Muscle layer of colon (tissue), 2 donors: ENCODE data around the gene NEK9.
"Not testable (repeated sequence)": the region's sequence is repeated elsewhere in the genome, so short reads cannot be mapped to it uniquely, and the experiment has no call there.

ENCODE experiments used
- H3K27ac ChIP-seq: one replicate; pipeline ENCODE4 v1.7.0; 2013; ENCODE audit warnings: low read depth, mild to moderate bottlenecking, low read length, moderate library complexity
- H3K27me3 ChIP-seq, 2 donors: one replicate each; pipeline ENCODE4 v1.7.0; 2013; ENCODE audit warnings: low read length in 2 of 2, mild to moderate bottlenecking in 2 of 2; ENCODE audit not compliant: insufficient read depth in 2 of 2, control insufficient read depth in 1 of 2
- H3K36me3 ChIP-seq: one replicate; pipeline ENCODE4 v1.7.0; 2013; ENCODE audit warnings: mild to moderate bottlenecking, low read length; ENCODE audit not compliant: insufficient read depth
- H3K4me1 ChIP-seq: one replicate; pipeline ENCODE4 v1.7.0; 2013; ENCODE audit warnings: mild to moderate bottlenecking, low read length; ENCODE audit not compliant: insufficient read depth
- H3K4me3 ChIP-seq, 2 donors: one replicate each; pipeline ENCODE4 v1.7.0; 2013; ENCODE audit warnings: low read length in 2 of 2, low read depth in 1 of 2, mild to moderate bottlenecking in 1 of 2, moderate library complexity in 1 of 2
- H3K9ac ChIP-seq: one replicate; pipeline ENCODE4 v1.7.0; 2013; ENCODE audit warnings: low read length
- H3K9me3 ChIP-seq: one replicate; pipeline ENCODE4 v1.7.0; 2013; ENCODE audit warnings: mild to moderate bottlenecking, low read length
- donor health status: abdominal sarcoma.
- donor health status: Adenocarcinoma of cecum.

The NEK9 gene

DNA sequence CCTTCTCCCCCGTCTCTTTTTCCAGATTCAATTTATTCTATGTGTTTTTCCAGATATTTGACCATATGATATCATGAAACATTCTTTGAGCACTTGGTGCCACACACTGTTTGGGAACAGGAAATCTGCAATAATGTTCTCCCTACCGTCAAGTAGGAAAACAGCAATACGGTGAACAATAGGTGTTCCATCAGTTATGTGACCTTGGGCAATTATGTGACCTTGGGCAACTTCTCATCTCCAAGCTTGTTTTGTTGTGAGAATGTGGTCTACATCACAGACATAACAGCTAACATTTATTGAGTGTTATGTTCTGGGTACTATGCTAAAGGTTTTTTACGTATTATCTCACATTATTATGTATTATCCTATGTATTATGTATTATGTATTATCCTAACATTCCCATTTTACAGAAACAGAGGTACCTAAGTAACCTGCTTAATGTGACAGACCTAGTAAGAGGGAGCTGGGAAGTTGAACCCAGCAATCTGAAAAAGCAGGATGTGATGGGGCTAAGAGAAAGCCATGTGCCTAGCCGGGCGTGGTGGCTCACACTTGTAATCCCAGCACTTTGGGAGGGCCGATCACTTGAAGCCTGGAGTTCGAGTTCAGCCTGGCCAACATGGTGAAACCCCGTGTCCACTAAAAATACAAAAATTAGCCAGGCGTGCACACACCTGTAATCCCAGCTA, 1.2 kb upstream of the NEK9 start:
- Histone ChIP-seq H3K36me3 (no peaks in the 10 kb centered on the region), H3K27ac (peak overlapping the region; percentile 12), H3K9me3 (no peaks in the 10 kb centered on the region), H3K4me1 (peaks cover 20% of the 10 kb centered on the region), H3K27me3 (no peaks in the 10 kb centered on the region), H3K4me3 (peak overlapping the region in 1 of 2 donors; percentile 99), H3K9ac (peak overlapping the region; percentile 81)

DNA sequence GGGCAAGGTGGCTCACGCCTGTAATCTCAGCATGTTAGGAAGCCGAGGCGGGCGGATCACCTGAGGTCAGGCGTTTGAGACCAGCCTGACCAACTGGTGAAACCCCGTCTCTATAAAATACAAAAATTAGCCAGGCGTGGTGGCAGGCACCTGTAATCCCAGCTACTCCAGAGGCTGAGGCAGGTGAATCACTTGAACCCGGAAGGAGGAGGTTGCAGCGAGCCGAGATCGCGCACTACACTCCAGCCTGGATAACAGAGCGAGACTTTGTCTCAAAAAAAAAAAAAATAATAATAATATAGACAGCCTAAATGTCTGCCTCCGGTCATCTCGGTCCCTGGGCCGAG, 599 bp upstream of the NEK9 start:
- peak overlapping the region; percentile 81 for H3K9ac ChIP-seq
- H3K4me1 ChIP-seq: peaks cover 20% of the 10 kb centered on the region
- H3K36me3 ChIP-seq, H3K27me3 ChIP-seq, H3K9me3 ChIP-seq: not testable (repeated sequence)
- peak overlapping the region; percentile 93 for H3K27ac ChIP-seq
- peak overlapping the region; percentile 83 to 99 for H3K4me3 ChIP-seq

DNA sequence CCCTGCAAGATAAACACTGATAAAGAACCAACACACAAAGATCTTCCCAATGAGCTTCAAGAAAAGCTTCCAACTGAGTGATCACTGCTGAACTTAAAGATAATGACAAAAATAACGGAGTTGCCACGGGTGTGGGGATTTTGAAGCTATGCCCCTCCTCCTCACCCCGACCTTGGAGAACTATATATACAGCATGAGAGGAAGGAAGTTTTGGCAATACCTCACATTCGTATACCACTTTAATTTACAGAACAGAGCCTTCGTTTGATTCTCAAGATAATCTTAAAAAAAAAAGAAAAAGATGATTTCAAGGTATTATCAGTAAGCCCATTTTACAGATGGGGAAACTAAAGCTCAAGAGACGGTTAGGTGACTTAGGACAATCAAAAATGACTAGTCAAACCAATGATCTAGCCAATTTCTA, 715 bp downstream of the NEK9 start:
- peak overlapping the region; percentile 83 to 99 for H3K4me3 ChIP-seq
- no peaks in the 10 kb centered on the region for H3K27me3 ChIP-seq
- no peaks in the 10 kb centered on the region for H3K9me3 ChIP-seq
- H3K4me1 ChIP-seq: peaks cover 20% of the 10 kb centered on the region
- H3K36me3 ChIP-seq: no peaks in the 10 kb centered on the region
- H3K9ac ChIP-seq: peak overlapping the region; percentile 81
- H3K27ac ChIP-seq: peak overlapping the region; percentile 93

- H3K4me1 ChIP-seq: peaks cover 20% of the 10 kb centered on the region
- H3K4me3 ChIP-seq: peak overlapping the region in 1 of 2 donors; percentile 99
- no peaks in the 10 kb centered on the region for H3K9me3 ChIP-seq
- H3K9ac ChIP-seq: peak overlapping the region; percentile 81
- peaks cover 2% of the 10 kb centered on the region for H3K36me3 ChIP-seq
- H3K27ac ChIP-seq: no peak overlapping the region
- H3K27me3 ChIP-seq: no peaks in the 10 kb centered on the region
These were observed 1.2 kb downstream of the NEK9 start for GRCh38 chr14:75125617-75126016.

GRCh38 chr14:75123991-75124390, 2.9 kb downstream of the NEK9 start:
- peaks cover 14% of the 10 kb centered on the region for H3K36me3 ChIP-seq
- H3K27ac ChIP-seq: no peak overlapping the region
- no peaks in the 10 kb centered on the region for H3K27me3 ChIP-seq
- no peak overlapping the region for H3K9ac ChIP-seq
- peaks cover 20% of the 10 kb centered on the region for H3K4me1 ChIP-seq
- no peaks in the 10 kb centered on the region for H3K9me3 ChIP-seq
- no peak overlapping the region for H3K4me3 ChIP-seq

DNA sequence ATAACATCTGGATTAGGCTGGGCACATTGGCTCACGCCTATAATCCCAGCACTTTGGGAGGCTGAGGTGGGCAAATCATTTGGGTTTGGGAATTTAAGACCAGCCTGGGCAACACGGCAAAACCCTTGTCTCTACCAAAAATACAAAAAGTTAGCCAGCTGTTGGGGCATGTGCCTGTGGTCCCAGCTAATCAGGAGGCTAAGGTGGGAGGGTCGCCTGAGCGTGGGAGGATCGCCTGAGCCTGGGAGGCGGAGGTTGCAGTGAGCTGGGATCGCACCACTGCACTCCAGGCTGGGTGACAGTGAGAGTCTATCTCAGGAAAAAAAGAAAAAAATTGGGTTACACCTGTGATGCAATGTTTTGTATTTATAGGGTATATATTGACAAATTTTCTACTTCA, 5.3 kb downstream of the NEK9 start:
- H3K36me3 ChIP-seq: peaks cover 35% of the 10 kb centered on the region
- peaks cover 15% of the 10 kb centered on the region for H3K4me1 ChIP-seq
- H3K9me3 ChIP-seq: no peaks in the 10 kb centered on the region
- H3K27me3 ChIP-seq: no peaks in the 10 kb centered on the region
- no peak overlapping the region for H3K4me3 ChIP-seq
- H3K9ac ChIP-seq: no peak overlapping the region
- no peak overlapping the region for H3K27ac ChIP-seq

DNA sequence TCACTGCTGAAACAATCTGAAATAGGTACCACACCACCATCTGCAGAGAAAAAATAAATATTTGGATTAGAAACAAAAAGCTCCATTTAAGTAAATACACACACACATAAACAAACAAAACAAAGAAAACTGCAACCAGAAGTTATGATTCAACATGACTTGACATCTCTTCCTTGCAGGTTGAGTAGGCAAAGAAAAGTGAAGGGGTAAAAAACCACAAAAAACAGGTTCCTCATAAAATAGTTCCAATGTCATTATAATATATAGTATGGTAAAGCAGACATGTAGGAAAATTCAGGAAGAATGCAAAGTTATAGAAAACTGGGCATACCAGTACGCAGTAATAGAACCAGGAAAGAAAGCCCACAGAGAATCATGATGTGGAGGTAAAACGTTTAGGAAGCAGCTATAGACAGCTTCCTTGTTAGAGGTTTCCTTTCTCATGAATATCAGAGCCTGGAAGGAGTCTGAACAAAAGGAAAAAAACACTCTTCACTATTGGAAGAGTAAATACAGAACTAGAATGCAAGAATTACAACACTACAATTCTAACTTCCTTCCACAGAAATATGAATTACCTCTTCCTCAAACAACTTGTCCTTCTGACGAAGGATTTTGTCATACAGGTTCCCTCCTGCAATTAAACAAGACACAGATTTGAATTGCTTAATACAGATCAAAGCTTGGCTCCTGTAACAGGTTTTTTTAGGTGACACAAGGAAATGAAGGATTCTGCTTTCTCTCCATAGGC, 6.1 kb downstream of the NEK9 start:
- peaks cover 42% of the 10 kb centered on the region for H3K36me3 ChIP-seq
- no peaks in the 10 kb centered on the region for H3K9me3 ChIP-seq
- no peak overlapping the region for H3K27ac ChIP-seq
- H3K4me1 ChIP-seq: peaks cover 9% of the 10 kb centered on the region
- H3K9ac ChIP-seq: no peak overlapping the region
- no peak overlapping the region for H3K4me3 ChIP-seq
- H3K27me3 ChIP-seq: no peaks in the 10 kb centered on the region

- H3K4me3 ChIP-seq: no peak overlapping the region
- H3K27me3 ChIP-seq: no peaks in the 10 kb centered on the region
- no peaks in the 10 kb centered on the region for H3K9me3 ChIP-seq
- H3K27ac ChIP-seq: no peak overlapping the region
- no peaks in the 10 kb centered on the region for H3K4me1 ChIP-seq
- H3K36me3 ChIP-seq: peaks cover 51% of the 10 kb centered on the region
- no peak overlapping the region for H3K9ac ChIP-seq
These were observed 7.8 kb downstream of the NEK9 start for GRCh38 chr14:75119056-75119455.

GRCh38 chr14:75113932-75114539, 12.8 kb downstream of the NEK9 start:
- H3K9me3 ChIP-seq: no peaks in the 10 kb centered on the region
- peaks cover 87% of the 10 kb centered on the region for H3K36me3 ChIP-seq
- H3K27ac ChIP-seq: no peak overlapping the region

GRCh38 chr14:75109877-75110276, 17.0 kb downstream of the NEK9 start:
- Histone ChIP-seq H3K36me3 (peaks cover 75% of the 10 kb centered on the region), H3K9ac (no peak overlapping the region), H3K27ac (no peak overlapping the region), H3K27me3 (no peaks in the 10 kb centered on the region), H3K4me1 (no peaks in the 10 kb centered on the region), H3K9me3 (no peaks in the 10 kb centered on the region), H3K4me3 (no peak overlapping the region)

More at GRCh38 chr14:75113932-75114539, 12.8 kb downstream of the NEK9 start:
- H3K27me3 ChIP-seq: no peaks in the 10 kb centered on the region
- H3K4me3 ChIP-seq: no peak overlapping the region
- no peaks in the 10 kb centered on the region for H3K4me1 ChIP-seq
- no peak overlapping the region for H3K9ac ChIP-seq

- H3K36me3 ChIP-seq: peaks cover 55% of the 10 kb centered on the region
- H3K27ac ChIP-seq: no peak overlapping the region
- no peaks in the 10 kb centered on the region for H3K9me3 ChIP-seq
- no peaks in the 10 kb centered on the region for H3K27me3 ChIP-seq
- H3K4me1 ChIP-seq: no peaks in the 10 kb centered on the region
- no peak overlapping the region for H3K9ac ChIP-seq
- no peak overlapping the region for H3K4me3 ChIP-seq
These were observed 19.7 kb downstream of the NEK9 start for GRCh38 chr14:75107186-75107585.
